Endothelial cell of hepatic sinusoid (primary cell): Measurements from ENCODE around the gene CSRP1.
"Not testable (repeated sequence)": the region's sequence is repeated elsewhere in the genome, so short reads cannot be mapped to it uniquely, and the experiment has no call there.

ENCODE experiments used
- in situ Hi-C: cut with HindIII; loops from 2 replicates; pipeline ENCODE4 v1.10.0; 2017; ENCODE audit warnings: low sequenced_read_pairs

CSRP1 gene

GRCh38 chr1:201481761-201482493 is 25.0 kb downstream of the CSRP1 start:
- in situ Hi-C loops = no loop called here

DNA sequence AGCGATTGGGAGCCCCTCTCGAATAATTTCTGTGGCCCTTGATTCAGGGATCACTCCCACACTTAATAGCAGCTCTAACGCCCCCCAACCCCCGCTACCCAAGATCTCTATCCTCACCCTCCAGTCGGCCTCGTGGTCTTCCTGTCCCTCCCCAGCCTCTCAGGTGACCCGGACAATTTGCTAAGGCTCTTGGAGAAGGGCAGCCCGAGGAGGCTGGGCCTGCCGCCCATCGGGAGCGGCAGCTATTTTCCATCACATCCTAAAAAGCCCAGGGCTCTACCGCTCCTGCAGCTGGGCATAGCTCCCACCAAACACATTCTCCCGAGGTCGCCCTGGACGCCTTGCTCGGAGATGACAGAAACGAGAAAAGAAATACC is 25.9 kb downstream of the CSRP1 start:
- in situ Hi-C loops = no loop called here

- in situ Hi-C loops = no loop called here
Measured at GRCh38 chr1:201480231-201481003, 26.5 kb downstream of the CSRP1 start.

- in situ Hi-C loops = loop anchor here (5.0 kb wide), 1 partner anchor 38 kb away; no protein-coding TSS in a partner anchor
Measured at GRCh38 chr1:201479201-201479730, 27.7 kb downstream of the CSRP1 start.

DNA sequence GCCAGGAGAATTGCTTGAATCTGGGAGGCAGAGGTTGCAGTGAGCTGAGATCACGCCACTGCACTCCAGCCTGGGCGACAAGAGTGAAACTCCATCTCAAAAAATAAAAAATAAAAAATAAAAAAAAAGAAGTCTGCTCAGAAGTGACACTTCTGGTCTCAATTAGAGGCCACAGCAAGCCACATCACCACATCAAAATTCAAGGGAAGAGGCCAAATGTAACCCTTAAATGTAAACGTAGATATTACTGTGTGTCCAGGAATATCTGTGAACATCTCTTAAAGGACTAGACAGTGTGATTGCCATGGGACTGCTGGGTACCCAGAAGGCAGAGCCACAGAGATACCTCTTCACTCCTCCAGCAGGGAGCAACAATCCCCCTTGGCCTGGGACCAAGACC is 28.3 kb downstream of the CSRP1 start:
- in situ Hi-C loops = loop anchor here (5.0 kb wide), 1 partner anchor 39 kb away; no protein-coding TSS in a partner anchor

DNA sequence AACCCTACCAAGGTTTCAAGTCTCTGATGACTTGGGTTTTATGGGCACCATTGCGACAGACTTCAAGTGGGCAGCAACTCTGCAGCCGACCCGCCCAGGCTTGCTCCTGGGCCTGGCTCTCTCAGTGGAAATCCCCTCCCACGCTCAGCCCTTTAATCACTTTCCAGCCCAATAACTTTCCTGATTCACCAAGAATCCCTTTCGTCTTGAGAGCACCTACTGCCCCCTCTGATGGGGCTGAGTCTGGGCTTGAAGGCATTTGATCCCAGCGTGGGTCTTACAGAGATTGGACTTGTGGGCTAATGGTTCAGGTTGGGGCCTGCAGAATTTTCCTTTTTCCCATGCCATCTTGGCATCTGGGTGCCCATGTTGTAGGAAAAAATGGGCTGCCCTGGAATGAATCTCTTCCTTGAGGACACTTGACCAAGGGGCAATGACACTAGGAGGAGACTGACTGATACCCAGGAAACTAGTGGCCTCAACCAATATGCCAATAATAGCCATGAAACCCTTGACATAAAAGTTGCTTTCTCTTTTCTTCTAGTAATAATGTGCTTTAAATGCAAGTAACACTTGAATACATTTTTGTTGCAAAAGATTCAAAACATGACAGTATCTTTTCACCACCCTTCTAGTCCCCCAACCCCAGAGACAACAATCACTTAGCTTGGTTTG is 30.1 kb downstream of the CSRP1 start:
- in situ Hi-C loops = loop anchor here (5.0 kb wide), 1 partner anchor 40 kb away; no protein-coding TSS in a partner anchor

DNA sequence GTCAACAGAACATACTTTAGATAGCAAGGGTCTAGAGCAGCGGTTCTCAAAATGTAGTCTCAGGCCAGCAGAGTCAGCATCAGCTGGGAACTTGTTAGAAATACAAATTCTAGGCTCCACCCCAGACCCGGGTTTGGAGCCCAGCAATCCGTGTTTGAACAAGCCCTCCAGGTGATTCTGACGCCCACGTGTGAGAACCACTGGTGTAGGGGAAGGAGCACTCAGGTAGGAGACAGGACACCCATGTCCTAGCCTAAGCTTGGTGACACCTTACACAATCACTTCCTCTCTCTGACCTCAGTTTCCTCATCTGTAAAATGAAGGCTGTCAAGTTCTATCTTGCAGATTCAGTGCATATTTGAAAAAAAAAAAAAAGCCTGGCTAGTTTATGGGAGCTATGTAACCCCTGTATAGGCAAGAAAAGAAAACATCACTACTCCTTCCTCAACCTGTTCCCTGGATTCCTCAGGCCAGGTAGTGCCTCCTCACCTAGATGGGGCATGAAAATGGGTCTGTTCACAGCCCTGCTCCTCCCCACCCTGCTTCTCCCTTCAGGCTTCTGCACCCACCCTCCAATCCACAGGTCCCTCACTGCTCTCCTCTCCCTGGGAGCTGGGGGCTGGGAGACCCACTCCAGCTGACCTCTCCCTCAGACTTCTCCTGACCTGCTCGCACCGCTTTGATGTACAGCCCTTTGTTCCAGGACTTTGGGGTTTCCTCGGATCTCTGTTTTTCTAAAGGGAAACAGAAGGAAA is 30.8 kb downstream of the CSRP1 start:
- in situ Hi-C loops = loop anchor here (5.0 kb wide), 1 partner anchor 41 kb away; no protein-coding TSS in a partner anchor

DNA sequence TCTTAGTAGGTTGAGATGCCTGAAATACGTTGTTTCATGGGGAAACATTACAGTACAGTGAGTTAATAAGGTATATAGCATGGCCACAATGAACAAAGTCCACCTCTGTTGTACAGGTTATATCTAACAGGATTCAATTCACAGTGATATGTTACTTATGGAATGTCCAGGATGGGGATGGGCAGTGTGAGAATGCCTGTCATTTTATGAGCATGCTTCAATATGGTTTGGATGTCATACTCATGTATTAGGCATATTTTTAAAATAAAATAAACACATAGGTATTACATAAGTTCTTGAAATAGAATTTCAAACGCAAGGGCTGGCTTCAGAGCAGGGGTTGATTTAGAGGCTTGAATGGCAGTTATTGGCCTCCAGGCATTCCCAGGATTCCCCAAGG is 31.8 kb downstream of the CSRP1 start:
- in situ Hi-C loops = loop anchor here (5.0 kb wide), 1 partner anchor 42 kb away; no protein-coding TSS in a partner anchor

- in situ Hi-C loops = no loop called here
Measured at GRCh38 chr1:201473296-201473695, 33.6 kb downstream of the CSRP1 start.

DNA sequence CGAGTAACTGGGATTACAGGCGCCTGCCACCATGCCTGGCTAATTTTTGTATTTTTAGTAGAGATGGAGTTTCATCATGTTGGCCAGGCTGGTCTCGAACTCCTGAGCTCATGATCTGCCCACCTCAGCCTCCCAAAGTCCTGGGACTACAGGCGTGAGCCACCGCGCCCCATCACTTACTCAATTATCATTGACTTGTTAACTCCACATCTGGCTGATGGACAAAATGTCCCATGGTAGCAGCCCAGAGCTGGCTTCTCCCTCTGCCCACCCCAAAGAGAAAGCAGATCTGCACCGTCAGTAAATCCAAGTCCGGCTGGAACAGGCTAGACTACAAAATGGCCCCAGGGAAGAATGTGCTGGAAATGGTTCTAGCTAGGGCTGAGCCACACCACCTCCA is 34.6 kb downstream of the CSRP1 start:
- in situ Hi-C loops = not testable (repeated sequence)

- in situ Hi-C loops = no loop called here
Measured at GRCh38 chr1:201471772-201472171, 35.2 kb downstream of the CSRP1 start.

DNA sequence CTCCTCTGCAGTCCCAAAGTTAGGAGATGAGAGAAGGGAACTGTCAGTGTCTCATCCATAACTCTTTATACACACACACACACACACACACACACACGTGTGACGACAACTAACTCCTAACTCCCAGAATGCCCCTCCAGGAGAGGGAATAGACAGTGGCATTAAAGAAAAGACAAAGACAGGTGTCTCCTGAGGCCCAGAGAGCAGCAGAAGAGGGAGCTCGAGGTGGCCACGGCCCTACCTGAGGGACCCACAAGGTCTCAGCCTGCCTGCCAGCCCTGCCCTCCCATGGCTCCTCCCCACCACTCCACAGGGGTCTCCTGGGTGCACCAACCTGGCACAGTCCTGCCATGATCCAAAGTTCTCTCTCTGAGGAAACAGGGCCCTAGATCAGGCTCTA is 36.3 kb downstream of the CSRP1 start:
- in situ Hi-C loops = no loop called here

DNA sequence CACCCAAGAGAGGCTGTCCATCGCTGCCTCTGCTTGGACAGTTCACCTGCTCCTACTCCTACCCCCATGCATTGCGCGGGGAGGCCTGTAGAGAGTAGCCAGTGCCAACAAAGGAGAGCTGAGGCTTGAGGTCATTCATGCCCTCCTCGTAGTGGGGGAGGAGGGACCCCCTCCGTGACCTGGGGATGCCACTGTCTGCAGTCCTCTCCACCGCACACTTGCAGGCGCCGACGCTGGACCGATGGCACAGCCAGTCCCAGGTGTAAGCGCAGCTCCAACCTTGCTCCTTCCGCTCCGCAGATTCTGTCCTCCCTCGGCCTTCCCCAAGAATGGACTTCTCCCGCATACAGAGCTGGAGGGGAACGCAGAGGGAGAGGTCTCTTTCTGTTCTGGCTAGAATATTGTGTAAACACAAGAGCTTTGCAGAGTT is 37.3 kb downstream of the CSRP1 start:
- in situ Hi-C loops = no loop called here

DNA sequence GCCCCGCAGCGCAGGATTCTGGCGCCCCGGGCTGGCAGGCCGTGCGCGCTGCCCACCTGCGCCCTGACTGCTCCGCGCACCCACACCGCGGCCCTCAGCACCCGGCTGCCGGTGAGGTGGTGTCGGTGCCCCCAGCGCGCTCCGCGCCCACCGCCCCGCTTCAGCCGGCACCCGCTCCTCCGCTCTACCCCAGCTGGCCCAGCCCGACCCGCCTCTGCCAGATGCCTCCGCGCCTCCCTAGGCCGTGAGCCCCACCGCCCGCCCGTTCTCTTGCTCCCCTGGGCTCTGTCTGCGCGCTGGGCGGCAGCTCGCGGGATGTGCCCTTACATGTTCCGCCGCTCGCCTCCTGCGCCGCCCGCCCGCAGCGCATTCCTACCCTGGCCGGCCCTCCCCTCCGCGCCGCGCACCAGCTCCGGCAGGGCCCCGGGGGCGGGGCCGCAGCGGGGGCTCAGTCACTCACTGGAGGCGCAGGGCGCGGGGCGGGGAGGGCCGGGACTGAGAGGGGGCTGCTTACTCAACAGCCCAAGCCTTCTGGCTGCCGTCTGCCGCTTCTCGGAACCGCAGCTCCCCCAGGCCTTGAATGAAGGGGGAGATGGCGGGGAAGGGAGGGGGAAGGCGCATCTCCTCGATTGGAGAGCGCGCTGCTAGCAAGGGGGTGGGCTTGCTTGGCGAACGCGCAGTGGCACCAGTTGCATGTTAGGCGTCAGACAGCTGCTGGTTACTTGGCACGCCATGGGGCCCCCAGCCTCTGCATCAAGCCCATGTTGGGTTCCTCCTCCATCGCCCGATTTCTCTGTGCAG is 37.9 kb downstream of the CSRP1 start, which contains the start of gene PHLDA3:
PHLDA3 (minus strand) TSS at position 345 of the 801 bp plus-strand sequence. CDS start 402 bp downstream, outside the sequence.
- in situ Hi-C loops = no loop called here

- in situ Hi-C loops = no loop called here
Measured at GRCh38 chr1:201468501-201468843, 38.5 kb downstream of the CSRP1 start.

- in situ Hi-C loops = no loop called here
Measured at GRCh38 chr1:201466492-201466891, 40.4 kb downstream of the CSRP1 start.

DNA sequence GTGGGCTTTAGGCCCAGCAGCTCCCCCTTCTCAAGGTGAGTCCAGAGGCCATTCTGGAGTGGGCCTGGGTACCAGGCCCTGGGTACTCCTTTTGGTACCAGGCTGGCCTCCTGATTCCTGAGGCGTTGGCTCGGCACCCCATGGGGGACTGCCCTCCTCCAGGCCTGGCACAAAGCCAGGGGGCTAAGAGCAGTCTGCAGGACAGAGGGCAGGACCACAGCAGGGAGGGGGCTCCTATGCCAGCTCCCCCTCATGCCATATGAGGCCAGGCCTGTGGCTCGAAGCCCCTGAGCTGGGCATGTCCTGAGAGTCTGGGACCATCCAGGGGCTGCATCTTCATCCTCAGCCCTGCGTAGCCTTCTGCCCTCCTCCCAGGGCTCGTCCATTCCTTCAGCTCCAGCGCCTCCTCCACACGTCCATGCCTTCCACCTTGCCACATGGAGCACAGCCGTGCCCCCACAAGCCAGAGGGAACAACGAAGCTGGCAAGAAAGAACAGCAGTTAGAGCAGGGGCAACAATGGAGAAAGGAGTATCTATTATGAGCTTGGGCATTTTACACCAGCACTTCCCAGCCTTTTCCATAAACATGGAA is 41.1 kb downstream of the CSRP1 start:
- in situ Hi-C loops = no loop called here

- in situ Hi-C loops = no loop called here
Measured at GRCh38 chr1:201463071-201463552, 43.8 kb downstream of the CSRP1 start.
